Embryonic facial prominence (tissue), 1 donor: ENCODE measurements around the gene SYT15.

Experiments used
- DNase-seq: peaks from one replicate; pipeline ENCODE4 v3.0.0-alpha.2; 2016; ENCODE audit errors: extremely low spot score

The SYT15 gene

DNA sequence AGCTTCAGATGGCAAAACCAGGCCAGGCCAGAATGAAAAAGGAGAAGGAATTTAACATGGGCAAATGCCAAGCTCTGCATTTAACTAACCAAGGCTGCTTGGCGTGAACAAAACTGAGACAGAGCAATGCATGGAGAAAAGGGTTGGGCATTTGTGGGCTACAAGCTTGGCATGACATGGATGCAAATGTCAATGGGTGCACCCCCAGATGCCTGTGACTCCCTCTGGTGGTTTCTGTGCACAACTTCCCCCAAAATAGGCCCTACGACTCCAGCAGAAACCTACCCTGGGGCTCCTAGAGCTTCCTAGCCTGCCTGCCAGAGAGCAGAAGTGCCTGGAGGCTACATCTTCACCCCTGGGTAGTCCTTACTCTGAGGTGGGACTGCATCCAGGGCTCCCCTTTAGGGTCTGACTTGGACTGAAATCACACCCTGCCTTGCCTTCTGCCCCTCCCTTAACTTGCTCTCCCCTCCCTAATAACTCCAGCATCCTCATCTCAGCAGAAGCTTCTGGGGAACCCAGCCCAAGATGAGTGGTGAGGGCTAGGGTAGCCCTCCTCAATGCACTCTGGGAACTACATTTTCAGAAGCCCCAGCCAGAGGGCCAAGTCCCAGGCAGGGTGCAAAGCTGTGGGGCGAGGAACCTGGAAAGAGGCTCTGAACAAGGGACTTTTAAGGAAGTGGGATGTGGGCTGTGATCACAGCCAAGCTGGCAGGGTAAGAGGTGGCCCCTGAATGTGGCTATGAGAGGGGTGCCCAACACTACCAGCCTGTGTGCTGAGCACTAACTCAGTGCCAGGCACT, 33.7 kb upstream of the SYT15 start:
- no peak for DNase-seq

GRCh38 chr10:46545861-46546590, 32.9 kb upstream of the SYT15 start:
- no peak for DNase-seq

- DNase-seq: no peak
Observed at GRCh38 chr10:46546591-46547540, 32.1 kb upstream of the SYT15 start.

- no peak for DNase-seq
Observed at GRCh38 chr10:46547541-46548497, 31.1 kb upstream of the SYT15 start.

- DNase-seq: no peak
Observed at GRCh38 chr10:46548498-46549090, 30.3 kb upstream of the SYT15 start.

GRCh38 chr10:46549171-46550075, 29.5 kb upstream of the SYT15 start:
- no peak for DNase-seq

DNA sequence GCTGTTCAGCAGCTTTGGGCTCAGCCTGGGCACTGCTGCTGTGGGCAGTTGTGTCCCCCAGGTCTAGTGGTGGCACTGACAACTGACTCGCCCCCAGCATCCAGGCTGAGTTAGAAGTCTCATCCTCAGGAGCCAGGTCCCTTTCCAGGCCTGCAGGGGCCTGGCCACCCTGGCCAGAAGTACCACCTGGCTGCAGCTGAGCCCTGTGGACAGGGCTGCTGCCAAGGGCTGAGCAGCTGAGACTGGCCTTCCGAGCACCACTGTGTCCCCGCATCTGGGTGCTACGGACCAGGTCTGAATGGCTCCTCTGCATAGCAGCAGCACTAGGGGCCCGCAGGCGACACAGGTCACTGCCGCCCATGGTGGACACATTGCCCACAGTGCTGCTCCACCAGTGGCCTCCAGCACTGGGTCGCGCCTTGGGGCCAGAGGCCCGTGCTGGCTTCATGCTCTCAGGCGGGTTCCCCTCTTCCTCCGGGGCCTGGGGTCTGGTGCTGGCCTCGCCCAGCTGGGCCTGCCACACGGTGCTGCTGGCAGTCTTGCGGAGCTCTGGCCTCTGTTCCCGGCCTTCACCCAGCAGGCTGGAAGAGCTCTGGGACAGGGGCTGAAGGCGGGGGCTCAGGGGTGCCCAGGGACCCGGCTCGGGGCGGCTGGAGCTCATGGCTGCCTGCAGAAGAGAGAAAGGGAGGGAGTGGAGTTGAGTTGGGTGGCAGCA, 28.7 kb upstream of the SYT15 start:
- DNase-seq: no peak

GRCh38 chr10:46550795-46551700, 27.9 kb upstream of the SYT15 start:
- no peak for DNase-seq

DNA sequence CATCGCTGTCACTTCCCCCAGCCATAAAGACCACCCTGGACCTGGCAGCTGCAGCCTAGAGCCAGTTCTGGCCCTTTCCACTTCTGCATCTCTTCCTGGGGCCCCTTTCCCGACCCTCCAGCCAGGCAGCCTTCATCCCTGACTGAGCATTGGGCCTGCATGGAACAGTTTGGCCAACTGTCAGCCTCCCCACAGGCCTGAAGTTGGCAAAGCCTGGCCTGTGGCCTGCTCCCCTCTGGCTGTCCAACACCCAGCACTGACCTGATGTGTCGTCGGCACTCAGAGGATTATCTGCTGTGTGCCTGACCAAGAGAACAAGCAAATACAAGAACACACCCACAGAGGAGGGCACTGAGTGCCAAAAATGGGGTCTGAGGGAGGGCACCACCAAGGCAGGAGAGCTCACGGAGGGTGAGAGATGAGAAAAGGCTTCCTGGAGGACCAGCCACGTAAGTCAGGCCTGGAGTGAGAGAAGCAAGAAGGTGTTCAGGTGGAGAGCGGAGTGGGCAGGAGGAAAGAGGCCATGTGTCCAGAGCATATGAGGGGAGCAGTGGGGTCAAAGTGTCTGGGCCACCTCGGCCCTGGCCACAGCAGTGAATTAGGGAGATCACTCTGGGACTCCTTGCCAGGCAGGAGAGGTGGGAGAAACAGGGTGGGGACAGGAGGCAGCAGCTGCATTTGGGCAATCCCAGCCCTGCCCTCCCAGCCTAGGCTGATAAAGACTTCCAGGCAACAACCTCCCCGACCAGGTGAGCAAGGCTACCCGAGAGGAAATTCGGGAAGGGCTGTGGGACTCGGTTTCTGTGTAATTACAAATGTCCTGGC, 27.0 kb upstream of the SYT15 start:
- DNase-seq: no peak

GRCh38 chr10:46552526-46553237, 26.2 kb upstream of the SYT15 start:
- no peak for DNase-seq

GRCh38 chr10:46553238-46554049, 25.5 kb upstream of the SYT15 start:
- DNase-seq: no peak

DNA sequence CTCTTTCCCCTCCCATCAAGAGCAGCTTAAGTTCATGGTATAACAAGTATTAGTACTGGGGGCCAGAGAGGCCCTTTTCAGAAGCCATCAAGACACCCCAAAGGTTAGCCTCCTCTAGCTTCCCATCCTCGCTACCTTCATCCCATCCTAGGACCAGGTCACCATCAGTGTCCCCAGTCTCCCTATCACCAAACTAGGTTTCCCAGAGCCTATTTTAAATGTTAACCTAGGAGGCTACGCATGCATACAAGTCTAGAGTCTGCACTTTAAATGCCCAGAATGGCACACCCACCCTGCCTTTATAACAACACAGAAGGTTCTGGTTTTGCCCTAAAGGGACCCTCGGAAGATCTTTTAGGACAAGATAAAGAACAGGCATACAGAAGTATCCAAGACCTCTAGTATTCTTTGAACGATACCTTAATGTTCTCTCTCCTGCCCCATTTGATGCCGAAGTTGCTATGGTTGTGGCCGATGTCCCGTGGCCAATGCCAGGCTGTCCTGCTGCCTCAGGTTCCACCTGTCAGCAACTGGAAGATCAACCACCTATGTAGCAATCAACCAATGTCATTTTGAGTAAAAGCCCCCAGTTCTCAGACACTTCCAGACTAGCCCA, 24.7 kb upstream of the SYT15 start:
- DNase-seq: no peak

DNA sequence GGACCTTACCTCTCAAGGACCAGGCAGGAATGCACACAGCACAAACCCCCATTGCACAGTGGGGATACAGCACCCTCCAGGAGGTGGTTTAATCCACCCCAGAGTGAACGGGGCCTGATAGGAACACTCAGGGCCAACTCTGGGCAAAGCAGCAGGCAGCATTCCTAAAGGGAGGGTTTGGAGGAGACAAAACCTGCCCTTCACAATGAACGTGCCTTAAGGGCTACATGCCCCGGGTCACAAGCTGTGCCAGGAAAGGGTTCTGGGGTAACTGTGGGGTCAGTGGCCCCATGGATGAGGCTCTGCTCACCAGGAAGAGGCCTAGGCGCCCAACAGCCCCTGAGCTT, 23.6 kb upstream of the SYT15 start:
- DNase-seq: no peak

DNA sequence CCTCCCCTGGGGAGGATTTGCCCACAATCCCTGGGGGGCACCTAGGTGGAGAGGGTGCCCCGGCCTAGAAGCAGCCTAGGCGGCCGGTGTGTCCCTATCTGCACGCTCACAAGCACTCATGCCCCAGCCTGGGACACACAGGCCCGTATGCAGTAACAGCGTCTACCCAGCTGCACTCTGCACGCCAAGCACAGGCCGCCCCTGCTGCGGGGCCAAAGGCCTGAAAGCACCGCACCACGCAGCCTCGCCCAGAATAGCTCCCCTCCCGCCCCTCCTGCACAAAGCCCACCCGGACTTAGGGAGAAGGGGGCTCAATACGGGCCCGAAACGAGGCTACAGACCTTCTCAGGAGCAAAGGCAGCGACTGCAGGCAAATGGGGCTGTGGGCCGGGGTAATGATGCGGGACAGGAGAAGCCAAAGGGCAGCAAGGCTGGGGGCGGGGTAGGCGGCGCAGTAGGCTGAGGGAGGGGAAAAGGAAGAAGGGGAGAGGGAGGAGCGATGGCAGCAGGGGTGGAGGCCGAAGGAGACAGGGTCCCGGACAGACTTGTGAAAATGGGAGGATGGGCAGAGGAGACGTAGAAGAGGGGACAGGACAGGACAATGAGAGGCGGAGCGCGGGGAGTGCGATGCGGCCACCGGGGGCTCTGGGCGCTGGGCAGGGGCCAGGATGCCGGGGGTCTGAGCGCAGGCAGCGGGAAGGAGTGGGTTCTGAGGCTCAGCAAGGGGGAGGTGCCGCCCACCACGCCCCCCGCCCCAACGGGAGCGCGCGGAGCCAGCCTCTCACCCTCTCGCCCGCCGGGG, 23.0 kb upstream of the SYT15 start:
- DNase-seq: no peak
